Fibroblast of the aortic adventitia (primary cell): Measurements from ENCODE around the gene FBLIM1. TPM values are rescaled to one million over a fixed set of nuclear protein-coding genes. Genes with fewer than 3 reads are reported as not detected.

Experiments used
- DNase-seq: peaks from one replicate; pipeline ENCODE4 v3.0.0-alpha.2; 2010; ENCODE audit warnings: low read depth
- H3K4me3 ChIP-seq: 2 replicates; pipeline ENCODE4 v1.5.1; 2011; ENCODE audit warnings: low read depth, mild to moderate bottlenecking, control low read depth, low read length, moderate library complexity
- CTCF ChIP-seq: IDR thresholded peaks from 2 replicates; pipeline ENCODE4 v1.5.1; 2011; ENCODE audit warnings: mild to moderate bottlenecking, low read length, control low read depth, inconsistent platforms; ENCODE audit not compliant: insufficient read depth
- total RNA-seq: library from RNA; depleted of rRNA; stranded (reverse); fragments of >200 nt; gene quantifications from 2 replicates; pipeline ENCODE4 v1.2.3, GENCODE V29; 2012; ENCODE audit warnings: low replicate concordance

The FBLIM1 gene
- total RNA-seq, 1 donor, result 41.0 TPM

GRCh38 chr1:15755646-15756040 lies 3.0 kb upstream of the FBLIM1 start:
- DNase-seq, result no peak
- no peak overlapping the region for H3K4me3 ChIP-seq
- no peak for TF ChIP-seq CTCF

GRCh38 chr1:15756143-15757015 lies 2.2 kb upstream of the FBLIM1 start:
- H3K4me3 ChIP-seq, result no peak overlapping the region
- no peak for DNase-seq
- no peak for TF ChIP-seq CTCF

GRCh38 chr1:15757016-15757543 lies 1.5 kb upstream of the FBLIM1 start:
- TF ChIP-seq CTCF, result no peak
- no peak overlapping the region for H3K4me3 ChIP-seq
- no peak for DNase-seq

- H3K4me3 ChIP-seq, result peak overlapping the region; percentile 77
- TF ChIP-seq CTCF, result no peak
- no peak for DNase-seq
Measured at GRCh38 chr1:15757575-15758342, 836 bp upstream of the FBLIM1 start.

- no peak for TF ChIP-seq CTCF
- peak overlapping the region; percentile 77 for H3K4me3 ChIP-seq
- no peak for DNase-seq
Measured at GRCh38 chr1:15758953-15759661, 512 bp downstream of the FBLIM1 start.

- no peak for TF ChIP-seq CTCF
- peak overlapping the region; percentile 57 for H3K4me3 ChIP-seq
Measured at GRCh38 chr1:15760520-15761211, 2.1 kb downstream of the FBLIM1 start.

More at GRCh38 chr1:15760520-15761211, 2.1 kb downstream of the FBLIM1 start:
- DNase-seq, result peak; percentile 81
